CD14-positive monocyte (primary cell): ENCODE data around the gene CARMIL1. TPM values are rescaled to one million over a fixed set of nuclear protein-coding genes. Genes with fewer than 3 reads are reported as not detected.

ENCODE experiments used
- DNase-seq, 3 donors: peaks; one replicate each; pipeline ENCODE4 v3.0.0-alpha.2; 2011 to 2022
- H2AFZ ChIP-seq: 2 replicates; pipeline ENCODE4 v1.6.0; 2012; ENCODE audit warnings: mild to moderate bottlenecking, low read depth, low read length, inconsistent platforms; ENCODE audit not compliant: insufficient read depth, poor library complexity, severe bottlenecking
- H3K27ac ChIP-seq, 2 donors: 1 replicate in 1 of 2; 2 replicates in 1 of 2; pipeline ENCODE4 v1.5.1; 2012 to 2013; ENCODE audit warnings: low read length in 2 of 2, control low read depth in 1 of 2, inconsistent platforms in 1 of 2, low read depth in 1 of 2, mild to moderate bottlenecking in 1 of 2
- H3K27me3 ChIP-seq, 2 donors: one replicate each; pipeline versions ENCODE4 v1.6.0 to v1.6.1; 2011 to 2013; ENCODE audit warnings: low read length in 2 of 2; ENCODE audit not compliant: control insufficient read depth in 2 of 2, insufficient read depth in 2 of 2
- H3K36me3 ChIP-seq, 2 donors: replicated peaks in 1 of 2; 1 replicate in 1 of 2; 2 replicates in 1 of 2; pipeline versions ENCODE4 v1.5.1 to v1.6.1; 2012 to 2013; ENCODE audit warnings: low read length in 2 of 2, control low read depth in 1 of 2, inconsistent platforms in 1 of 2, mild to moderate bottlenecking in 1 of 2; ENCODE audit not compliant: insufficient read depth in 2 of 2, control insufficient read depth in 1 of 2
- H3K4me1 ChIP-seq, 2 donors: 1 replicate in 1 of 2; 2 replicates in 1 of 2; pipeline versions ENCODE4 v1.5.1 to v1.6.1; 2012 to 2013; ENCODE audit warnings: low read length in 2 of 2, control low read depth in 1 of 2, inconsistent platforms in 1 of 2, mild to moderate bottlenecking in 1 of 2, moderate library complexity in 1 of 2; ENCODE audit not compliant: insufficient read depth in 2 of 2, control insufficient read depth in 1 of 2
- H3K4me2 ChIP-seq: replicated peaks from 2 replicates; pipeline ENCODE3; 2012; ENCODE audit warnings: low read length, moderate library complexity, mild to moderate bottlenecking; ENCODE audit not compliant: poor library complexity, severe bottlenecking; ENCODE audit errors: extremely low read depth
- H3K4me3 ChIP-seq, 3 experiments: fragments of 200-600 bp in 1 of 3; sonication (generic) in 1 of 3; replicated peaks in 1 of 3; 1 replicate in 2 of 3; 2 replicates in 1 of 3; pipeline ENCODE4 v1.5.1; 2011 to 2013; ENCODE audit warnings: low read length in 3 of 3, mild to moderate bottlenecking in 3 of 3, control low read depth in 2 of 3, low read depth in 2 of 3, inconsistent platforms in 1 of 3, moderate library complexity in 1 of 3
- H3K79me2 ChIP-seq: 2 replicates; pipeline ENCODE4 v1.6.0; 2012; ENCODE audit warnings: mild to moderate bottlenecking, control low read depth, inconsistent platforms, low read length, moderate library complexity; ENCODE audit not compliant: insufficient read depth
- H3K9ac ChIP-seq: 2 replicates; pipeline ENCODE4 v1.6.0; 2017; ENCODE audit warnings: low read length, mild to moderate bottlenecking; ENCODE audit not compliant: insufficient read depth, poor library complexity, severe bottlenecking
- H3K9me3 ChIP-seq, 2 donors: replicated peaks in 1 of 2; 1 replicate in 1 of 2; 2 replicates in 1 of 2; pipeline versions ENCODE4 v1.5.1 to v1.6.1; 2012 to 2013; ENCODE audit warnings: low read length in 2 of 2, control low read depth in 1 of 2; ENCODE audit not compliant: control insufficient read depth in 1 of 2, insufficient read depth in 1 of 2
- H4K20me1 ChIP-seq: 2 replicates; pipeline ENCODE4 v1.6.0; 2012; ENCODE audit warnings: mild to moderate bottlenecking, low read length, control low read depth, moderate library complexity; ENCODE audit not compliant: insufficient read depth
- H3K27ac Mint-ChIP-seq, 7 donors: one replicate each; pipeline ENCODE4 v1.8.0; 2020; ENCODE audit warnings: mild to moderate bottlenecking in 7 of 7, mixed read lengths in 7 of 7, moderate library complexity in 6 of 7, inconsistent platforms in 2 of 7
- H3K27me3 Mint-ChIP-seq, 3 donors: one replicate each; pipeline ENCODE4 v1.8.0; 2021 to 2022; ENCODE audit warnings: low read depth in 3 of 3, mild to moderate bottlenecking in 3 of 3, mixed read lengths in 3 of 3, moderate library complexity in 3 of 3, inconsistent platforms in 1 of 3
- H3K36me3 Mint-ChIP-seq, 2 donors: one replicate each; pipeline ENCODE4 v1.8.0; 2020; ENCODE audit warnings: mixed read lengths in 2 of 2, inconsistent platforms in 1 of 2, mild to moderate bottlenecking in 1 of 2
- H3K4me1 Mint-ChIP-seq: one replicate; pipeline ENCODE4 v1.8.0; 2020; ENCODE audit warnings: mild to moderate bottlenecking, mixed read lengths
- H3K4me3 Mint-ChIP-seq, 2 donors: one replicate each; pipeline ENCODE4 v1.8.0; 2020; ENCODE audit warnings: mild to moderate bottlenecking in 2 of 2, mixed read lengths in 2 of 2, moderate library complexity in 1 of 2
- H3K9me3 Mint-ChIP-seq, 7 donors: one replicate each; pipeline ENCODE4 v1.8.0; 2020 to 2022; ENCODE audit warnings: mixed read lengths in 7 of 7, mild to moderate bottlenecking in 6 of 7, moderate library complexity in 6 of 7, inconsistent platforms in 2 of 7
- CTCF ChIP-seq: fragments of 200-600 bp; IDR thresholded peaks from one replicate; pipeline ENCODE4 v1.8.0; 2022; ENCODE audit warnings: antibody characterized with exemption, mild to moderate bottlenecking
- WGBS: methylation state at CpG from one replicate; pipeline ENCODE4 v1.1.5; 2013; ENCODE audit warnings: missing lambda C conversion rate; ENCODE audit not compliant: insufficient coverage; 5-methylcytosine and 5-hydroxymethylcytosine counted together
- intact Hi-C, 2 donors: fragments of 100-400 bp; cut with micrococcal nuclease; formaldehyde crosslinking; loops; one replicate each; pipeline versions ENCODE4 v1.15.0 to v1.15.1; 2023
- polyA plus RNA-seq, 3 donors: library from polyadenylated mRNA; depleted of rRNA in 1 of 3; unstranded in 2 of 3; stranded (reverse) in 1 of 3; fragments of 300-500 nt in 2 of 3; fragments of >200 nt in 1 of 3; fragmentation: Illumina TruSeq in 2 of 3; gene quantifications; 1 replicate in 2 of 3; 2 replicates in 1 of 3; pipeline ENCODE4 v1.2.3, GENCODE V29; 2012 to 2021

CARMIL1 gene
- polyA plus RNA-seq, 3 donors, result 0.30 to 0.49 (median 0.41) TPM

GRCh38 chr6:25306379-25306778, 27.2 kb downstream of the CARMIL1 start:
- H3K36me3 Mint-ChIP-seq, result peaks cover 0 to 5% of the 10 kb centered on the region in 2 donors
- peaks cover 19% of the 10 kb centered on the region for H3K4me1 Mint-ChIP-seq
- H3K4me1 ChIP-seq, result peaks cover 13% of the 10 kb centered on the region in 2 donors
- H4K20me1 ChIP-seq, result no peaks in the 10 kb centered on the region
- no peak overlapping the region for H3K4me3 Mint-ChIP-seq
- H3K27me3 Mint-ChIP-seq, result no peaks in the 10 kb centered on the region
- no peaks in the 10 kb centered on the region for H3K9me3 ChIP-seq
- H3K27me3 ChIP-seq, result no peaks in the 10 kb centered on the region
- H3K36me3 ChIP-seq, result no peaks in the 10 kb centered on the region
- no peak overlapping the region for H3K4me3 ChIP-seq
- no peak overlapping the region for H3K27ac Mint-ChIP-seq
- no CpG with 5 or more reads among the region's 2 CpGs for WGBS
- H2AFZ ChIP-seq, result no peak overlapping the region
- no peak overlapping the region for H3K4me2 ChIP-seq
- H3K9ac ChIP-seq, result no peak overlapping the region
- H3K79me2 ChIP-seq, result no peaks in the 10 kb centered on the region
- intact Hi-C loops, result no loop called here
- H3K27ac ChIP-seq, result no peak overlapping the region
- no peak for TF ChIP-seq CTCF
- H3K9me3 Mint-ChIP-seq, result peaks cover 0 to 4% (median 0%) of the 10 kb centered on the region in 7 donors
- DNase-seq, result no peak

GRCh38 chr6:25307805-25308494, 28.8 kb downstream of the CARMIL1 start:
- H3K9me3 Mint-ChIP-seq, result peaks cover 0 to 2% (median 0%) of the 10 kb centered on the region in 7 donors
- no peak overlapping the region for H3K4me3 Mint-ChIP-seq
- Histone ChIP-seq H3K4me1 (peaks cover 11% of the 10 kb centered on the region in 2 donors), H3K4me3 (no peak overlapping the region), H3K4me2 (no peak overlapping the region), H4K20me1 (no peaks in the 10 kb centered on the region), H2AFZ (no peak overlapping the region), H3K27ac (no peak overlapping the region), H3K9me3 (no peaks in the 10 kb centered on the region), H3K36me3 (no peaks in the 10 kb centered on the region), H3K27me3 (no peaks in the 10 kb centered on the region), H3K9ac (no peak overlapping the region), H3K79me2 (no peaks in the 10 kb centered on the region)
- no peaks in the 10 kb centered on the region for H3K27me3 Mint-ChIP-seq
- WGBS, result no CpG with 5 or more reads among the region's 4 CpGs
- peaks cover 21% of the 10 kb centered on the region for H3K4me1 Mint-ChIP-seq
- no peak for DNase-seq
- peaks cover 0 to 5% of the 10 kb centered on the region in 2 donors for H3K36me3 Mint-ChIP-seq
- TF ChIP-seq CTCF, result no peak
- intact Hi-C loops, result no loop called here
- no peak overlapping the region for H3K27ac Mint-ChIP-seq
